ENCODE results near the gene DQX1. TPM values are rescaled to one million over a fixed set of nuclear protein-coding genes. Genes with fewer than 3 reads are reported as not detected.
A peak's percentile ranks its signal among the peaks of the same experiment; 100 is the strongest.

The DQX1 gene
- total RNA-seq, 4 donors from 2014 or later, result 3.8 to 13.3 (median 5.7) TPM

GRCh38 chr2:74516650-74517049 is 9.4 kb downstream of the DQX1 start:
- no peak for DNase-seq
- intact Hi-C loops (cut with DNase I), result no loop called here
- Histone ChIP-seq H3K27ac (no peak overlapping the region), H3K9me3 (no peaks in the 10 kb centered on the region), H3K4me1 (peaks cover 14 to 39% (median 29%) of the 10 kb centered on the region in 3 donors), H3K36me3 (no peaks in the 10 kb centered on the region), H3K27me3 (peaks cover 41 to 96% (median 45%) of the 10 kb centered on the region in 4 donors), H3K4me3 (peak overlapping the region in 2 of 4 donors; percentile 43 to 60)
- WGBS, 2 donors, result 66 to 70% methylated on average over 4 to 11 of the region's 13 CpGs
- TF ChIP-seq CTCF (IDR thresholded peaks at IDR 0.05), result no peak
- no peak for TF ChIP-seq POLR2A (IDR thresholded peaks at IDR 0.05)

GRCh38 chr2:74515981-74516633 is 9.9 kb downstream of the DQX1 start:
- no peak for TF ChIP-seq CTCF (IDR thresholded peaks at IDR 0.05)
- TF ChIP-seq POLR2A (IDR thresholded peaks at IDR 0.05), result no peak
- intact Hi-C loops (cut with DNase I), result no loop called here
- H3K36me3 ChIP-seq, result no peaks in the 10 kb centered on the region
- DNase-seq, result no peak
- H3K4me1 ChIP-seq, result peaks cover 14 to 39% (median 29%) of the 10 kb centered on the region in 3 donors
- 5 to 13% methylated on average over 6 to 8 of the region's 72 CpGs for WGBS, 2 donors
- H3K9me3 ChIP-seq, result no peaks in the 10 kb centered on the region
- H3K27me3 ChIP-seq, result peaks cover 41 to 98% (median 48%) of the 10 kb centered on the region in 4 donors
- no peak overlapping the region for H3K27ac ChIP-seq
- peak overlapping the region in 3 of 4 donors; percentile 20 to 60 (median 43) for H3K4me3 ChIP-seq

- no peak overlapping the region for H3K27ac ChIP-seq
- H3K27me3 ChIP-seq, result peaks cover 41 to 100% (median 48%) of the 10 kb centered on the region in 4 donors
- no peaks in the 10 kb centered on the region for H3K9me3 ChIP-seq
- no peak for TF ChIP-seq POLR2A (IDR thresholded peaks at IDR 0.05)
- TF ChIP-seq CTCF (IDR thresholded peaks at IDR 0.05), result no peak
- WGBS, 2 donors, result 20 to 27% methylated on average over 3 to 4 of the region's 60 CpGs
- H3K4me3 ChIP-seq, result peak overlapping the region in 2 of 4 donors; percentile 43 to 60
- intact Hi-C loops (cut with DNase I), result no loop called here
- DNase-seq, result no peak
- no peaks in the 10 kb centered on the region for H3K36me3 ChIP-seq
- peaks cover 14 to 39% (median 29%) of the 10 kb centered on the region in 3 donors for H3K4me1 ChIP-seq
Observed at GRCh38 chr2:74515271-74515980, 10.6 kb downstream of the DQX1 start.

- Histone ChIP-seq H3K9me3 (no peaks in the 10 kb centered on the region), H3K27ac (no peak within 1 kb of the TSS), H3K4me1 (peaks cover 14 to 39% (median 29%) of the 10 kb centered on the region in 3 donors), H3K36me3 (no peaks in the 10 kb centered on the region), H3K27me3 (peaks cover 41 to 100% (median 48%) of the 10 kb centered on the region in 4 donors), H3K4me3 (peak within 1 kb of the TSS in 2 of 4 donors; percentile 43 to 60)
- TF ChIP-seq CTCF (IDR thresholded peaks at IDR 0.05) (no peak), POLR2A (IDR thresholded peaks at IDR 0.05) (no peak)
- 2 to 17% methylated on average over 3 to 17 of the region's 82 CpGs for WGBS, 2 donors
- DNase-seq, result no peak
- intact Hi-C loops (cut with DNase I), result no loop called here
Observed at GRCh38 chr2:74514368-74515270, 11.4 kb downstream of the DQX1 start, which contains the start of gene TLX2. TLX2 (plus strand) TSS chr2:74514450; CDS start chr2:74514807, 357 bp downstream.
